ENCODE data around the gene METTL25.
"Not testable (repeated sequence)": the region's sequence is repeated elsewhere in the genome, so short reads cannot be mapped to it uniquely, and the experiment has no call there.

METTL25 gene

GRCh38 chr12:82358200-82359114 is at the start of gene METTL25, which contains the start of gene CCDC59:
TSS of gene METTL25 (plus strand) at chr12:82358529. CDS start at chr12:82358566, 37 bp downstream.
TSS of gene CCDC59 (minus strand) at chr12:82358387. CDS start at chr12:82358376, 11 bp downstream.
- DNase-seq (ENCODE audit: low read depth), result peak; percentile 90

GRCh38 chr12:82314406-82314892 is 43.9 kb upstream of the METTL25 start:
- no peak for DNase-seq (ENCODE audit: low read depth)

- no peak for DNase-seq (ENCODE audit: low read depth)
Observed at GRCh38 chr12:82319276-82319675, 39.1 kb upstream of the METTL25 start.

GRCh38 chr12:82325540-82326336 is 32.6 kb upstream of the METTL25 start:
- DNase-seq (ENCODE audit: low read depth), result no peak

- no peak for DNase-seq (ENCODE audit: low read depth)
Observed at GRCh38 chr12:82326905-82327503, 31.3 kb upstream of the METTL25 start.

GRCh38 chr12:82327861-82328260 is 30.5 kb upstream of the METTL25 start:
- no peak for DNase-seq (ENCODE audit: low read depth)

GRCh38 chr12:82329508-82329907 is 28.8 kb upstream of the METTL25 start:
- no peak for DNase-seq (ENCODE audit: low read depth)

- no peak for DNase-seq (ENCODE audit: low read depth)
Observed at GRCh38 chr12:82350161-82350560, 8.2 kb upstream of the METTL25 start.

GRCh38 chr12:82351390-82351789 is 6.9 kb upstream of the METTL25 start:
- no peak for DNase-seq (ENCODE audit: low read depth)

- DNase-seq (ENCODE audit: low read depth), result no peak
Observed at GRCh38 chr12:82357340-82357739, 989 bp upstream of the METTL25 start.

- DNase-seq (ENCODE audit: low read depth), result no peak
Observed at GRCh38 chr12:82357845-82358199, 507 bp upstream of the METTL25 start.

GRCh38 chr12:82359115-82359478 is 768 bp downstream of the METTL25 start:
- DNase-seq (ENCODE audit: low read depth), result no peak

GRCh38 chr12:82360834-82361233 is 2.5 kb downstream of the METTL25 start:
- not testable (repeated sequence) for DNase-seq (ENCODE audit: low read depth)

GRCh38 chr12:82361461-82361915 is 3.2 kb downstream of the METTL25 start:
- no peak for DNase-seq (ENCODE audit: low read depth)

GRCh38 chr12:82363990-82364389 is 5.7 kb downstream of the METTL25 start:
- no peak for DNase-seq (ENCODE audit: low read depth)

GRCh38 chr12:82366197-82366596 is 7.9 kb downstream of the METTL25 start:
- DNase-seq (ENCODE audit: low read depth), result no peak

GRCh38 chr12:82375201-82375600 is 16.9 kb downstream of the METTL25 start:
- DNase-seq (ENCODE audit: low read depth), result no peak

GRCh38 chr12:82378997-82379396 is 20.7 kb downstream of the METTL25 start:
- DNase-seq (ENCODE audit: low read depth), result no peak

GRCh38 chr12:82383930-82384552 is 25.7 kb downstream of the METTL25 start:
- DNase-seq (ENCODE audit: low read depth), result no peak

GRCh38 chr12:82398879-82399278 is 40.5 kb downstream of the METTL25 start:
- no peak for DNase-seq (ENCODE audit: low read depth)

- DNase-seq (ENCODE audit: low read depth), result no peak
Observed at GRCh38 chr12:82400819-82401218, 42.5 kb downstream of the METTL25 start.

- no peak for DNase-seq (ENCODE audit: low read depth)
Observed at GRCh38 chr12:82406651-82407050, 48.3 kb downstream of the METTL25 start.
